ENCODE measurements around the gene ATP6V0C.

ATP6V0C gene

DNA sequence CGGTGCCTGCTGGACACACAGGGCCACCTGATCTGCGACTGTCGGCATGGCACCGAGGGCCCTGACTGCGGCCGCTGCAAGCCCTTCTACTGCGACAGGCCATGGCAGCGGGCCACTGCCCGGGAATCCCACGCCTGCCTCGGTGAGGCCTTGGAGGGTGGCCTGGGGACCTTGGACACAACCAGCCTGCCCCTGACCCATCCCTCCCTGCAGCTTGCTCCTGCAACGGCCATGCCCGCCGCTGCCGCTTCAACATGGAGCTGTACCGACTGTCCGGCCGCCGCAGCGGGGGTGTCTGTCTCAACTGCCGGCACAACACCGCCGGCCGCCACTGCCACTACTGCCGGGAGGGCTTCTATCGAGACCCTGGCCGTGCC, 41.3 kb upstream of the ATP6V0C start:
- Histone ChIP-seq H3K9me3 (ENCODE audit: insufficient read depth, low read depth, low read length) (no peaks in the 10 kb centered on the region), H3K9ac (ENCODE audit: low read depth, low read length, poor library complexity, severe bottlenecking) (peak overlapping the region; percentile 61), H3F3A (ENCODE audit: low read depth) (no peaks in the 10 kb centered on the region), H3K27me3 (ENCODE audit: insufficient read depth, low read length, poor library complexity, severe bottlenecking) (no peaks in the 10 kb centered on the region), H4K20me1 (ENCODE audit: insufficient read depth, low read length, poor library complexity, severe bottlenecking) (peaks cover 14% of the 10 kb centered on the region), H3K4me1 (ENCODE audit: insufficient read depth, low read length, poor library complexity, severe bottlenecking) (peaks cover 31% of the 10 kb centered on the region), H3K4me3 (ENCODE audit: low read length, poor library complexity, severe bottlenecking) (no peak overlapping the region), H3K79me2 (ENCODE audit: insufficient read depth, low read length) (peaks cover 32% of the 10 kb centered on the region), H3K36me3 (ENCODE audit: insufficient read depth, low read length) (no peaks in the 10 kb centered on the region), H3K4me2 (ENCODE audit: low read depth, low read length, poor library complexity, severe bottlenecking) (peak overlapping the region; percentile 92), H3K9me2 (replicated peaks; ENCODE audit: low read depth, low read length) (no peaks in the 10 kb centered on the region), H2AFZ (ENCODE audit: low read length) (no peak overlapping the region)
- TF ChIP-seq, protein P1, sequence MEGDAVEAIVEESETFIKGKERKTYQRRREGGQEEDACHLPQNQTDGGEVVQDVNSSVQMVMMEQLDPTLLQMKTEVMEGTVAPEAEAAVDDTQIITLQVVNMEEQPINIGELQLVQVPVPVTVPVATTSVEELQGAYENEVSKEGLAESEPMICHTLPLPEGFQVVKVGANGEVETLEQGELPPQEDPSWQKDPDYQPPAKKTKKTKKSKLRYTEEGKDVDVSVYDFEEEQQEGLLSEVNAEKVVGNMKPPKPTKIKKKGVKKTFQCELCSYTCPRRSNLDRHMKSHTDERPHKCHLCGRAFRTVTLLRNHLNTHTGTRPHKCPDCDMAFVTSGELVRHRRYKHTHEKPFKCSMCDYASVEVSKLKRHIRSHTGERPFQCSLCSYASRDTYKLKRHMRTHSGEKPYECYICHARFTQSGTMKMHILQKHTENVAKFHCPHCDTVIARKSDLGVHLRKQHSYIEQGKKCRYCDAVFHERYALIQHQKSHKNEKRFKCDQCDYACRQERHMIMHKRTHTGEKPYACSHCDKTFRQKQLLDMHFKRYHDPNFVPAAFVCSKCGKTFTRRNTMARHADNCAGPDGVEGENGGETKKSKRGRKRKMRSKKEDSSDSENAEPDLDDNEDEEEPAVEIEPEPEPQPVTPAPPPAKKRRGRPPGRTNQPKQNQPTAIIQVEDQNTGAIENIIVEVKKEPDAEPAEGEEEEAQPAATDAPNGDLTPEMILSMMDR (conservative IDR thresholded peaks at IDR 0.05; ENCODE audit: low read length): no peak
- no peak for TF ChIP-seq EZH2phosphoT487 (IDR thresholded peaks at IDR 0.05; ENCODE audit: borderline replicate concordance)

DNA sequence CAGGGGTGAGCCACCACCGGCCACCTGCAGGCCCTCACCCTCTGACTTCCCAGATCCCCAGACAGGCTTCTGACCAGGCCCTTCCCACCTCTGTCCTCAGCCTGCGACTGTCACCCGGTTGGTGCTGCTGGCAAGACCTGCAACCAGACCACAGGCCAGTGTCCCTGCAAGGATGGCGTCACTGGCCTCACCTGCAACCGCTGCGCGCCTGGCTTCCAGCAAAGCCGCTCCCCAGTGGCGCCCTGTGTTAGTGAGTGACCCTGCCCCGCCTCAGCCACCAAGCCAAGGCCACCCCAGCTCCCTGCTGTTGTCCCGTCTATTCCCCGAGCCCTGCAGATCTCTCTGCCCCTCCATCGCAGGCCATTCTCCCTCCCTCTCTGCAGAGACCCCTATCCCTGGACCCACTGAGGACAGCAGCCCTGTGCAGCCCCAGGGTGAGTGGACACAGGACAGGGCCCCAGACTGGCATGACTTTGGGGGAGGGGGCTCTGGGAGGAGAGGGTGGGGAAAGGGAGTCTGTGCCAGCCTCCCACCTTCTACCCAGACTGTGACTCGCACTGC, 40.8 kb upstream of the ATP6V0C start:
- no peaks in the 10 kb centered on the region for H3K9me3 ChIP-seq (ENCODE audit: insufficient read depth, low read depth, low read length)
- peak overlapping the region; percentile 61 for H3K9ac ChIP-seq (ENCODE audit: low read depth, low read length, poor library complexity, severe bottlenecking)
- peak overlapping the region; percentile 85 for H3K4me3 ChIP-seq (ENCODE audit: low read length, poor library complexity, severe bottlenecking)
- no peak for TF ChIP-seq EZH2phosphoT487 (IDR thresholded peaks at IDR 0.05; ENCODE audit: borderline replicate concordance)
- TF ChIP-seq, protein P1 (conservative IDR thresholded peaks at IDR 0.05; ENCODE audit: low read length): no peak
- H3F3A ChIP-seq (ENCODE audit: low read depth): no peaks in the 10 kb centered on the region
- no peaks in the 10 kb centered on the region for H3K36me3 ChIP-seq (ENCODE audit: insufficient read depth, low read length)
- peaks cover 37% of the 10 kb centered on the region for H3K79me2 ChIP-seq (ENCODE audit: insufficient read depth, low read length)
- peaks cover 33% of the 10 kb centered on the region for H3K4me1 ChIP-seq (ENCODE audit: insufficient read depth, low read length, poor library complexity, severe bottlenecking)
- H3K27me3 ChIP-seq (ENCODE audit: insufficient read depth, low read length, poor library complexity, severe bottlenecking): no peaks in the 10 kb centered on the region
- H3K9me2 ChIP-seq (replicated peaks; ENCODE audit: low read depth, low read length): no peaks in the 10 kb centered on the region
- H2AFZ ChIP-seq (ENCODE audit: low read length): no peak overlapping the region
- peaks cover 14% of the 10 kb centered on the region for H4K20me1 ChIP-seq (ENCODE audit: insufficient read depth, low read length, poor library complexity, severe bottlenecking)
- H3K4me2 ChIP-seq (ENCODE audit: low read depth, low read length, poor library complexity, severe bottlenecking): peak overlapping the region; percentile 92

DNA sequence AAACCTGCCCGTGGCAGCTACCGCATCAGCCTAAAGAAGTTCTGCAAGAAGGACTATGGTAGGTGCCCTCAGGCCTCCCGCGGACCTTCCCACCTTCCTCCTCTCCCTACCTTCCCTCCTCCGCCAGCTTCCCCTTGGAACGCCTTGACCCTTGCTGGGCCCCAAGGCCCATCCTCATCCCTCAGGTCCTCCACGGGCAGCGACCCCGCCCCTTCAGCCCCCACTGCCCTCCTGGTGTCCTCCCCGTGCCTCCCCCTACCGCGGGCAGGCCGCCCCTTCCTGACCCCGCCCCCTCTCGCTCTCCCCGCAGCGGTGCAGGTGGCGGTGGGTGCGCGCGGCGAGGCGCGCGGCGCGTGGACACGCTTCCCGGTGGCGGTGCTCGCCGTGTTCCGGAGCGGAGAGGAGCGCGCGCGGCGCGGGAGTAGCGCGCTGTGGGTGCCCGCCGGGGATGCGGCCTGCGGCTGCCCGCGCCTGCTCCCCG, 40.3 kb upstream of the ATP6V0C start:
- Histone ChIP-seq H4K20me1 (ENCODE audit: insufficient read depth, low read length, poor library complexity, severe bottlenecking) (peaks cover 14% of the 10 kb centered on the region), H3K36me3 (ENCODE audit: insufficient read depth, low read length) (no peaks in the 10 kb centered on the region), H3K9ac (ENCODE audit: low read depth, low read length, poor library complexity, severe bottlenecking) (peak overlapping the region; percentile 61), H3K4me2 (ENCODE audit: low read depth, low read length, poor library complexity, severe bottlenecking) (peak overlapping the region; percentile 92), H3K4me1 (ENCODE audit: insufficient read depth, low read length, poor library complexity, severe bottlenecking) (peaks cover 33% of the 10 kb centered on the region), H3K79me2 (ENCODE audit: insufficient read depth, low read length) (peaks cover 42% of the 10 kb centered on the region), H3K9me3 (ENCODE audit: insufficient read depth, low read depth, low read length) (no peaks in the 10 kb centered on the region), H3K4me3 (ENCODE audit: low read length, poor library complexity, severe bottlenecking) (peak overlapping the region; percentile 85), H3K9me2 (replicated peaks; ENCODE audit: low read depth, low read length) (no peaks in the 10 kb centered on the region), H2AFZ (ENCODE audit: low read length) (no peak overlapping the region), H3F3A (ENCODE audit: low read depth) (no peaks in the 10 kb centered on the region), H3K27me3 (ENCODE audit: insufficient read depth, low read length, poor library complexity, severe bottlenecking) (no peaks in the 10 kb centered on the region)
- no peak for TF ChIP-seq EZH2phosphoT487 (IDR thresholded peaks at IDR 0.05; ENCODE audit: borderline replicate concordance)
- TF ChIP-seq, protein P1 (conservative IDR thresholded peaks at IDR 0.05; ENCODE audit: low read length): no peak
